GM13977 (cell line): ENCODE results near the gene BRCA1.

Experiments used
- DNase-seq: peaks from one replicate; pipeline ENCODE4 v3.0.0; 2012; ENCODE audit warnings: low spot score
- in situ Hi-C: fragments of 300-500 bp; cut with MboI; formaldehyde crosslinking; loops from one replicate; pipeline ENCODE4 v1.12.0; 2022; ENCODE audit warnings: low sequenced_read_pairs, low pct_unique_long_range_greater_than_20kb, mixed read lengths, inconsistent platforms; ENCODE audit not compliant: unreplicated experiment
- TF ChIP-seq, protein P1 (sequence below): IDR thresholded peaks from 2 replicates; pipeline ENCODE4 v1.5.1; 2012; ENCODE audit warnings: mild to moderate bottlenecking, control low read depth; ENCODE audit not compliant: insufficient read depth; ENCODE audit errors: extremely low read depth, missing control alignments

The BRCA1 gene

DNA sequence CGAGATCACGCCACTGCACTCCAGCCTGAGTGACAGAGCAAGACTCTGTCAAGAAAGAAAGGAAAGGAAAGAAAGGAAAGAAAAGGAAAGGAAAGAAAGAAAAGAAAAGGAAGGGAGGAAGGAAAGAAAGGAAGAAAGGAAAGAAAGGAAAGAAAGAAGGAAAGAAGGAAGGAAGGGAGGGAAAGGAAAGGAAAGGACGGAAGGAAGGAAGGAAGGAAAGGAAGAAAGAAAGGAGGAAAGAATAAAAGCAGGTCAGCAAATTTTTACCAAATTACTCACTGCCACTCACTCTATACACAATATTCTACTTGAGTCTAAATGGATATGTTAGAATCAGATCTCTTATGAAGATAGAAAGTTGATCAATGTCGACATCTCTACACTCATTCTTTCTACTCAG lies 50.3 kb downstream of the BRCA1 start:
- no peak for DNase-seq
- TF ChIP-seq, protein P1, sequence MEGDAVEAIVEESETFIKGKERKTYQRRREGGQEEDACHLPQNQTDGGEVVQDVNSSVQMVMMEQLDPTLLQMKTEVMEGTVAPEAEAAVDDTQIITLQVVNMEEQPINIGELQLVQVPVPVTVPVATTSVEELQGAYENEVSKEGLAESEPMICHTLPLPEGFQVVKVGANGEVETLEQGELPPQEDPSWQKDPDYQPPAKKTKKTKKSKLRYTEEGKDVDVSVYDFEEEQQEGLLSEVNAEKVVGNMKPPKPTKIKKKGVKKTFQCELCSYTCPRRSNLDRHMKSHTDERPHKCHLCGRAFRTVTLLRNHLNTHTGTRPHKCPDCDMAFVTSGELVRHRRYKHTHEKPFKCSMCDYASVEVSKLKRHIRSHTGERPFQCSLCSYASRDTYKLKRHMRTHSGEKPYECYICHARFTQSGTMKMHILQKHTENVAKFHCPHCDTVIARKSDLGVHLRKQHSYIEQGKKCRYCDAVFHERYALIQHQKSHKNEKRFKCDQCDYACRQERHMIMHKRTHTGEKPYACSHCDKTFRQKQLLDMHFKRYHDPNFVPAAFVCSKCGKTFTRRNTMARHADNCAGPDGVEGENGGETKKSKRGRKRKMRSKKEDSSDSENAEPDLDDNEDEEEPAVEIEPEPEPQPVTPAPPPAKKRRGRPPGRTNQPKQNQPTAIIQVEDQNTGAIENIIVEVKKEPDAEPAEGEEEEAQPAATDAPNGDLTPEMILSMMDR: no peak
- in situ Hi-C loops: no loop called here

DNA sequence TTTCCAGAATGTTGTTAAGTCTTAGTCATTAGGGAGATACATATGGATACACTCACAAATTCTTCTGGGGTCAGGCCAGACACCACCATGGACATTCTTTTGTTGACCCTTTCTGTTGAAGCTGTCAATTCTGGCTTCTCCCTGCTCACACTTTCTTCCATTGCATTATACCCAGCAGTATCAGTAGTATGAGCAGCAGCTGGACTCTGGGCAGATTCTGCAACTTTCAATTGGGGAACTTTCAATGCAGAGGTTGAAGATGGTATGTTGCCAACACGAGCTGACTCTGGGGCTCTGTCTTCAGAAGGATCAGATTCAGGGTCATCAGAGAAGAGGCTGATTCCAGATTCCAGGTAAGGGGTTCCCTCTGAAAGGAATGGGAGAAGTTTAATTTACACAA lies 54.3 kb downstream of the BRCA1 start:
- TF ChIP-seq, protein P1: no peak
- in situ Hi-C loops: no loop called here
- no peak for DNase-seq

DNA sequence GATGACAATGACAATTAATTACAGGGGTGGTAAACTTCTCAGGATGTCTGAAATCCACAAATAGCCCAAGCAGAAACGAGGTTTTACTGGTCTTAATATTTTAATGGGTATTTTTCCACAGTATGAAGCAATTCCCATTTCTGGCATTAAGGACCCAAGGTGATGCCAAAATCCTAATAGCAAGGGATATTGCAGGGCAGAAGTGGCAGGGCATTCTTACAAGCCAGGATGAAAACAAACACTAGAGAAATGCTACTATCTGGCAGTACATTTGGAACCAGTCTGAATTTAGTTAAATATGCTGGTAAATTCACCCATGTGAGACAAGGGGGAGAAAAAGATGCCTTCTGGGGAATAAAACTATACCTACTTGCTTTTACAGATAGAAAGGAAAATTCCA lies 54.9 kb downstream of the BRCA1 start:
- in situ Hi-C loops: no loop called here
- no peak for DNase-seq
- TF ChIP-seq, protein P1: no peak

DNA sequence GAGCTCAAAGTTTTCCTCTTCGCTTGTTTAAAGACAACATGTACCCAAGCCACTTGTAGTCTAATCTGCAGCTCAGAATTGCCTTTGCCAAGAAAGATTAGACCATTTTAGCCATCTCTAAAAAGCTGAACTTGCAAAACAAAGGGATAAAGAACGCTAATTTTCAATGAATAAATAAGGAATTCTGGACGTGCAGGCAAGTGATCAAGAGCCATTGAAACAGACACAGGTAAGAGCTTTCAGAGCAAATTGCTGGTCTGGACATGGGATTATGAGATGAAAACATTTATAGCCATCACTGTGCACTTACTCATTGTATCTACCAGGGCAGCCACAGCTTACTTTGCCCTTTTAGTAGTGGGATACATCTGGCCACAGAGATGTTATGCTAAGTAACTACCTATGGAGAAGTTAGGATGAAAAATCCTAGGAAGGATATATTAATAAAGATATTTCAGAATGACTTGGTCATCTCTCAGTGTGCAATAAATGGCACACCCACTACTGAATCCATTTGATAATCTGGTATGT lies 55.7 kb downstream of the BRCA1 start:
- DNase-seq: no peak
- in situ Hi-C loops: no loop called here
- TF ChIP-seq, protein P1: no peak

DNA sequence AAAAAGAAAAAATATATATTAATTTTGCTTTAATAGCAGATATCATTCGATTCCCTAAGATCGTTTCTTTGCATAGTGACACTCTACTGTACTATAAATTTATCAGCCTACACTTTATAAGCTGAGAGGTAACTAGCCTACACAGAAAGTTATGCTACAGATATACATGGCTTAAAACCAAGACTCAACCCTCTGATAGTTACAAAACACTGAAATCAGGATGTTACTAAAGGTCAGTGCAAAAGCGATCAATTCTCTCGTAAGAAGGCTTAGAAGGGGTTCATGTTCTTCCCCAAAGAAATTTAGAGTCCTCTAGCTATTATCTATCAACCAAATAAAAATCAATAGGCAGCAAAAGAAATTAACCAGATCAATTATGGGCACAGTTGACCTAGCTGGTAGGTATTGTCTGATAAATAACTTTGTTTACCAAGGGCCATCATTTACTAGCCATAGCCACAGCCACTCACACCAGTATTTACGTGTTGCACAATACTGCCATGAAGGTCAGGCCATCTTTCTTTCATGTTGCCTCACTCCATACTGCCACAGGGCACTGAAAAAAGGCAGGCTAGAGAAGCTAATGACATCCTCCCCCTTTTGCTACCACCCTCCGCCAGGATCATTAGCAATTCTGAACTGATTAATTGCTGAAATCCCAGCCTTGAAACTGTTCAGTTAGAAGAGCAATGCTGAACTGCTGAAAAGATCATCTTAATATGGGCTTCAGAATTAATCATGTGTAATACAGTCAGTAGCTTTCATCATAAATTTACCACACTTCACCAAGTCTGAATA lies 56.4 kb downstream of the BRCA1 start:
- in situ Hi-C loops: no loop called here
- TF ChIP-seq, protein P1: no peak
- no peak for DNase-seq

DNA sequence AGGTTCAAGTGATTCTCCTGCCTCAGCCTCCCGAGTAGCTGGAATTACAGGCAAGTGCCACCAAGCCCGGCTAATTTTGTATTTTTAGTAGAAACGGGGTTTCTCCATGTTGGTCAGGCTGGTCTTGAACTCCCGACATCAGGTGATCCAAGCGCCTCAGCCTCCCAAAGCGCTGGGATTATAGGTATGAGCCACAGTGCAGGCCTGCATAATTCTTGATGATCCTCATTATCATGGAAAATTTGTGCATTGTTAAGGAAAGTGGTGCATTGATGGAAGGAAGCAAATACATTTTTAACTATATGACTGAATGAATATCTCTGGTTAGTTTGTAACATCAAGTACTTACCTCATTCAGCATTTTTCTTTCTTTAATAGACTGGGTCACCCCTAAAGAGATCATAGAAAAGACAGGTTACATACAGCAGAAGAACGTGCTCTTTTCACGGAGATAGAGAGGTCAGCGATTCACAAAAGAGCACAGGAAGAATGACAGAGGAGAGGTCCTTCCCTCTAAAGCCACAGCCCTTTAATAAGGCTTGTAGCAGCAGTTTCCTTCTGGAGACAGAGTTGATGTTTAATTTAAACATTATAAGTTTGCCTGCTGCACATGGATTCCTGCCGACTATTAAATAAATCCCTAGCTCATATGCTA lies 62.1 kb downstream of the BRCA1 start:
- in situ Hi-C loops: no loop called here
- DNase-seq: no peak
- TF ChIP-seq, protein P1: no peak
